Neural cell (in vitro differentiated cells): ENCODE data around the gene CA9. TPM values are rescaled to one million over a fixed set of nuclear protein-coding genes. Genes with fewer than 3 reads are reported as not detected.
"Not testable (repeated sequence)": the region's sequence is repeated elsewhere in the genome, so short reads cannot be mapped to it uniquely, and the experiment has no call there.

Experiments used
- H2AFZ ChIP-seq: fragments of 200-600, 300-800 bp; sonication (generic), shearing (Covaris generic); 2 replicates; pipeline ENCODE4 v1.6.0; 2014; ENCODE audit warnings: low read depth, mild to moderate bottlenecking, antibody characterized with exemption, low read length, moderate library complexity
- H3F3A ChIP-seq: fragments of 200-600 bp; shearing (Covaris generic); 2 replicates; pipeline ENCODE4 v1.6.1; 2016; ENCODE audit warnings: mild to moderate bottlenecking, moderate library complexity, mixed read lengths, antibody characterized with exemption, low read length; ENCODE audit not compliant: insufficient read depth, poor library complexity, severe bottlenecking
- H3K27ac ChIP-seq: fragments of 200-600, 300-800 bp; sonication (generic), shearing (Covaris generic); 2 replicates; pipeline ENCODE4 v1.5.1; 2014; ENCODE audit warnings: mild to moderate bottlenecking, low read length, moderate library complexity
- H3K27me3 ChIP-seq: fragments of 300-800, 200-600 bp; sonication (generic), shearing (Covaris generic); 2 replicates; pipeline ENCODE4 v1.6.0; 2014; ENCODE audit warnings: mild to moderate bottlenecking, low read depth, low read length, moderate library complexity; ENCODE audit not compliant: insufficient read depth
- H3K36me3 ChIP-seq: fragments of 300-800, 200-600 bp; sonication (generic), shearing (Covaris generic); 2 replicates; pipeline ENCODE4 v1.5.1; 2014; ENCODE audit warnings: mild to moderate bottlenecking, antibody characterized with exemption, low read length, moderate library complexity; ENCODE audit not compliant: insufficient read depth
- H3K4me2 ChIP-seq: fragments of 300-800, 200-600 bp; sonication (generic), shearing (Covaris generic); 2 replicates; pipeline ENCODE4 v1.6.0; 2014; ENCODE audit warnings: mild to moderate bottlenecking, low read length
- H3K4me3 ChIP-seq: fragments of 300-800, 200-600 bp; sonication (generic), shearing (Covaris generic); 2 replicates; pipeline ENCODE4 v1.5.1; 2014; ENCODE audit warnings: mild to moderate bottlenecking, low read length, moderate library complexity
- H3K79me2 ChIP-seq: fragments of 200-600 bp; shearing (Covaris generic); replicated peaks from 2 replicates; pipeline ENCODE4 v1.6.0; 2014; ENCODE audit warnings: mild to moderate bottlenecking, low read length, moderate library complexity; ENCODE audit not compliant: insufficient read depth
- H3K9ac ChIP-seq: fragments of 300-800, 200-600 bp; sonication (generic), shearing (Covaris generic); 2 replicates; pipeline ENCODE4 v1.6.1; 2016; ENCODE audit warnings: mild to moderate bottlenecking, low read length, mixed read lengths
- H3K9me2 ChIP-seq: fragments of 200-600 bp; shearing (Covaris generic); 2 replicates; pipeline ENCODE4 v1.6.1; 2016; ENCODE audit warnings: mild to moderate bottlenecking, low read length, mixed read lengths; ENCODE audit not compliant: insufficient read depth
- H3K9me3 ChIP-seq: fragments of 200-600, 300-800 bp; sonication (generic), shearing (Covaris generic); 2 replicates; pipeline ENCODE4 v1.6.1; 2016; ENCODE audit warnings: mild to moderate bottlenecking, mixed run types, low read length, moderate library complexity, mixed read lengths
- H4K20me1 ChIP-seq: fragments of 200-600 bp; shearing (Covaris generic); 2 replicates; pipeline ENCODE4 v1.6.1; 2016; ENCODE audit warnings: mild to moderate bottlenecking, mixed run types; ENCODE audit not compliant: insufficient read depth
- EP300 ChIP-seq: fragments of 450-650 bp; conservative IDR thresholded peaks from 2 replicates; pipeline ENCODE4 v1.6.1; 2014; ENCODE audit warnings: antibody characterized with exemption, mild to moderate bottlenecking, moderate library complexity; ENCODE audit not compliant: poor library complexity, severe bottlenecking
- EZH2 ChIP-seq: fragments of 200-600, 300-800 bp; shearing (Covaris generic), sonication (generic); IDR thresholded peaks from 2 replicates; pipeline ENCODE4 v1.6.1; 2014; ENCODE audit warnings: antibody characterized with exemption, low read length, borderline replicate concordance, mild to moderate bottlenecking; ENCODE audit not compliant: insufficient read depth, poor library complexity, severe bottlenecking
- MXI1 ChIP-seq: fragments of 450-650 bp; conservative IDR thresholded peaks from 2 replicates; pipeline ENCODE4 v1.6.1; 2014; ENCODE audit warnings: antibody characterized with exemption, mild to moderate bottlenecking; ENCODE audit not compliant: poor library complexity, severe bottlenecking
- POLR2AphosphoS5 ChIP-seq: IDR thresholded peaks from 2 replicates; pipeline ENCODE4 v1.6.1; 2012
- RAD21 ChIP-seq: fragments of 450-650 bp; conservative IDR thresholded peaks from 2 replicates; pipeline ENCODE4 v1.6.1; 2014; ENCODE audit warnings: antibody characterized with exemption, mild to moderate bottlenecking, moderate library complexity
- REST ChIP-seq: IDR thresholded peaks from 2 replicates; pipeline ENCODE4 v1.6.1; 2012; ENCODE audit warnings: borderline replicate concordance
- SMC3 ChIP-seq: fragments of 450-650 bp; conservative IDR thresholded peaks from 2 replicates; pipeline ENCODE4 v1.6.1; 2014; ENCODE audit warnings: antibody characterized with exemption, mild to moderate bottlenecking, moderate library complexity; ENCODE audit not compliant: poor library complexity
- TAF1 ChIP-seq: IDR thresholded peaks from 2 replicates; pipeline ENCODE4 v1.6.1; 2012; ENCODE audit warnings: low read depth
- polyA plus RNA-seq: library from polyadenylated mRNA; depleted of rRNA; stranded (reverse); fragments of >200 nt; gene quantifications from 2 replicates; pipeline ENCODE4 v1.2.3, GENCODE V29; 2014
- TF ChIP-seq, protein P1 (sequence below): fragments of 450-650 bp; IDR thresholded peaks from 2 replicates; pipeline ENCODE4 v1.5.1; 2014; ENCODE audit warnings: antibody characterized with exemption, mild to moderate bottlenecking, moderate library complexity; ENCODE audit not compliant: poor library complexity, severe bottlenecking

CA9 gene
- polyA plus RNA-seq, 1 donor from 2014 or later = not detected

GRCh38 chr9:35635730-35636129, 38.0 kb upstream of the CA9 start:
- Histone ChIP-seq H3K9ac (no peak overlapping the region), H3K9me3 (no peaks in the 10 kb centered on the region), H3K4me2 (no peak overlapping the region), H3K79me2 (no peaks in the 10 kb centered on the region), H3F3A (no peaks in the 10 kb centered on the region), H3K9me2 (no peaks in the 10 kb centered on the region), H4K20me1 (no peaks in the 10 kb centered on the region), H3K36me3 (no peaks in the 10 kb centered on the region), H3K4me3 (no peak overlapping the region), H3K27ac (no peak overlapping the region), H3K27me3 (no peaks in the 10 kb centered on the region), H2AFZ (no peak overlapping the region)
- no peak for TF ChIP-seq MXI1
- no peak for TF ChIP-seq RAD21
- no peak for TF ChIP-seq REST
- no peak for TF ChIP-seq TAF1
- no peak for TF ChIP-seq SMC3
- no peak for TF ChIP-seq EP300
- no peak for TF ChIP-seq EZH2
- TF ChIP-seq POLR2AphosphoS5 = no peak
- TF ChIP-seq, protein P1, sequence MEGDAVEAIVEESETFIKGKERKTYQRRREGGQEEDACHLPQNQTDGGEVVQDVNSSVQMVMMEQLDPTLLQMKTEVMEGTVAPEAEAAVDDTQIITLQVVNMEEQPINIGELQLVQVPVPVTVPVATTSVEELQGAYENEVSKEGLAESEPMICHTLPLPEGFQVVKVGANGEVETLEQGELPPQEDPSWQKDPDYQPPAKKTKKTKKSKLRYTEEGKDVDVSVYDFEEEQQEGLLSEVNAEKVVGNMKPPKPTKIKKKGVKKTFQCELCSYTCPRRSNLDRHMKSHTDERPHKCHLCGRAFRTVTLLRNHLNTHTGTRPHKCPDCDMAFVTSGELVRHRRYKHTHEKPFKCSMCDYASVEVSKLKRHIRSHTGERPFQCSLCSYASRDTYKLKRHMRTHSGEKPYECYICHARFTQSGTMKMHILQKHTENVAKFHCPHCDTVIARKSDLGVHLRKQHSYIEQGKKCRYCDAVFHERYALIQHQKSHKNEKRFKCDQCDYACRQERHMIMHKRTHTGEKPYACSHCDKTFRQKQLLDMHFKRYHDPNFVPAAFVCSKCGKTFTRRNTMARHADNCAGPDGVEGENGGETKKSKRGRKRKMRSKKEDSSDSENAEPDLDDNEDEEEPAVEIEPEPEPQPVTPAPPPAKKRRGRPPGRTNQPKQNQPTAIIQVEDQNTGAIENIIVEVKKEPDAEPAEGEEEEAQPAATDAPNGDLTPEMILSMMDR = no peak

DNA sequence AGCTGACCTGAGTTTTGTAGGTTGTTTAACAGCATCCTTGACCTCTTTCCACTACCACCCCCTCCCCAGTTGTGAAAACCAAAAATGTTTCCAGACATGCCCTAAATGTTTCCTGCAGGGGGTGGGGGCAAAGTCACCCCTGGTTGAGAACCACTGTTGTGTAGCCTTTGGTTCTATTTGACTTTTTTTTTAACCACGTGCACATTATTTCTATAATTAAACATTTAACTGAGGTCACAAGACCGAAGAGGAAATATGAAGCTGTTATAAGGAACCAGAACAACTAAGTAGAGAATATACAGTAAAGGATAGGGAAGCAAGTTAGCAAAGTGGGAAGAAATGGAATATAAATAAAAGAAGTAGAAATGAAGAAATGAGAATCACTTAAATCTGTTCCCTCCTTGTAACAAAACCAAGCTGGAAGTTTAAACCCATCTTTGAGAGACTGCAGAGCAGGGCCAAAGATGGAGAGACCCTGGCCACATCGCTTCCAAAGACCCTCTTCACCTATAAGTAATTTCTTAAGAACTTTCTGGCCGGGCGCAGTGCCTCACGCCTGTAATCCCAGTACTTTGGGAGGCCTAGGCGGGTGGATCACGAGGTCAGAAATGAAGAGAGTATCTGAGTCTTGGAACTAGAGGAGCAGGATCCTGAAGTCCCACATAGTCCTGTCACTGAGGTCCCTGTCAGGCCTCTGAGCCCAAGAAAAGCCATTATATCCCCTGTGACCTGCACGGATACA, 37.4 kb upstream of the CA9 start:
- Histone ChIP-seq H3K9me3 (no peaks in the 10 kb centered on the region), H3K27me3 (no peaks in the 10 kb centered on the region), H3K4me2 (no peak overlapping the region), H4K20me1 (no peaks in the 10 kb centered on the region), H2AFZ (no peak overlapping the region), H3K9me2 (no peaks in the 10 kb centered on the region), H3K27ac (no peak overlapping the region), H3K79me2 (no peaks in the 10 kb centered on the region), H3K9ac (no peak overlapping the region), H3K4me3 (no peak overlapping the region), H3K36me3 (no peaks in the 10 kb centered on the region), H3F3A (no peaks in the 10 kb centered on the region)
- TF ChIP-seq EP300 = no peak
- no peak for TF ChIP-seq TAF1
- TF ChIP-seq RAD21 = no peak
- no peak for TF ChIP-seq MXI1
- no peak for TF ChIP-seq EZH2
- TF ChIP-seq, protein P1 = no peak
- TF ChIP-seq REST = no peak
- no peak for TF ChIP-seq POLR2AphosphoS5
- TF ChIP-seq SMC3 = no peak

GRCh38 chr9:35636877-35637246, 36.9 kb upstream of the CA9 start:
- H3F3A ChIP-seq, H3K9me2 ChIP-seq, H3K27me3 ChIP-seq, H4K20me1 ChIP-seq, H3K9ac ChIP-seq, H3K27ac ChIP-seq, H3K4me3 ChIP-seq, H2AFZ ChIP-seq, H3K36me3 ChIP-seq, H3K9me3 ChIP-seq, H3K79me2 ChIP-seq, H3K4me2 ChIP-seq: not testable (repeated sequence)
